Sigmoid colon (tissue), 4 donors: Measurements from ENCODE around the gene SPTBN4.
A peak's percentile ranks its signal among the peaks of the same experiment; 100 is the strongest.

Source experiments
- POLR2A ChIP-seq, 2 donors: fragments of 450-650 bp; IDR thresholded peaks; one replicate each; pipeline ENCODE4 v1.6.1; 2016; ENCODE audit warnings: antibody characterized with exemption in 2 of 2, mild to moderate bottlenecking in 2 of 2, moderate library complexity in 2 of 2
- POLR2AphosphoS5 ChIP-seq, 4 donors: sonication (generic); formaldehyde crosslinking; IDR thresholded peaks; one replicate each; pipeline ENCODE4 v1.6.1; 2017; ENCODE audit warnings: antibody characterized with exemption in 4 of 4
- TF ChIP-seq, protein P1 (sequence below), 4 experiments: fragments of 450-650 bp in 3 of 4; fragments of 200-600 bp in 1 of 4; IDR thresholded peaks; one replicate each; pipeline ENCODE4 v1.5.1; 2016 to 2019; ENCODE audit warnings: antibody characterized with exemption in 4 of 4, mild to moderate bottlenecking in 3 of 4, moderate library complexity in 2 of 4

DNA sequence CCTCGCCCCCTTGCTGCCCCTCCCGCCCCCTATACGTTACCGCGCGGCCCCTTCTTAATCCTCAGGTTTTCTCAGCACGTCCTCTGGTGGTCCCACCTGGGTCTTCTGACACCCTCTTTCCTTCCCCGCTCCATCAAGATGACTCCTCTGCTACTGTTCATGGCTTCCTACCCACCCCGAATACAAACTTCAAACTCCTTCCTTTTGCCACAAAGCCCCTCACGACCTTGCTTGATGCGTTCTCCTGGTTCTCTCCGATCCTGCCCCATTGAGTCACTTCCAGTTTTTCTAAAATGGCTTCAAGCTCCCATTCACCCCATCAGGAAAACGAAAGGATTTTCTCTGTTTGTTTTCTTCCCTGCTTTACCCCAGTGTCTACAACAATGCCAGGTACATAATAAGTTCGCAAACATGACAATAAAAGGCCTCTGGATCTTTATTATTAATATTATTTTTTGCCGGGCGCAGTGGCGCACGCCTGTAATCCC lies 21.9 kb upstream of the SPTBN4 start:
- TF ChIP-seq, protein P1, sequence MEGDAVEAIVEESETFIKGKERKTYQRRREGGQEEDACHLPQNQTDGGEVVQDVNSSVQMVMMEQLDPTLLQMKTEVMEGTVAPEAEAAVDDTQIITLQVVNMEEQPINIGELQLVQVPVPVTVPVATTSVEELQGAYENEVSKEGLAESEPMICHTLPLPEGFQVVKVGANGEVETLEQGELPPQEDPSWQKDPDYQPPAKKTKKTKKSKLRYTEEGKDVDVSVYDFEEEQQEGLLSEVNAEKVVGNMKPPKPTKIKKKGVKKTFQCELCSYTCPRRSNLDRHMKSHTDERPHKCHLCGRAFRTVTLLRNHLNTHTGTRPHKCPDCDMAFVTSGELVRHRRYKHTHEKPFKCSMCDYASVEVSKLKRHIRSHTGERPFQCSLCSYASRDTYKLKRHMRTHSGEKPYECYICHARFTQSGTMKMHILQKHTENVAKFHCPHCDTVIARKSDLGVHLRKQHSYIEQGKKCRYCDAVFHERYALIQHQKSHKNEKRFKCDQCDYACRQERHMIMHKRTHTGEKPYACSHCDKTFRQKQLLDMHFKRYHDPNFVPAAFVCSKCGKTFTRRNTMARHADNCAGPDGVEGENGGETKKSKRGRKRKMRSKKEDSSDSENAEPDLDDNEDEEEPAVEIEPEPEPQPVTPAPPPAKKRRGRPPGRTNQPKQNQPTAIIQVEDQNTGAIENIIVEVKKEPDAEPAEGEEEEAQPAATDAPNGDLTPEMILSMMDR (IDR thresholded peaks at IDR 0.05) = peak in 1 of 4 experiments; percentile 26
- no peak for TF ChIP-seq POLR2AphosphoS5 (IDR thresholded peaks at IDR 0.05)
- TF ChIP-seq POLR2A (IDR thresholded peaks at IDR 0.05) = no peak
